ENCODE measurements around the gene GNPTAB. TPM values are rescaled to one million over a fixed set of nuclear protein-coding genes. Genes with fewer than 3 reads are reported as not detected.
A peak's percentile ranks its signal among the peaks of the same experiment; 100 is the strongest.
"Not testable (repeated sequence)": the region's sequence is repeated elsewhere in the genome, so short reads cannot be mapped to it uniquely, and the experiment has no call there.

Gene GNPTAB
- total RNA-seq, 1 experiment from 2014 or later = 19.0 TPM

DNA sequence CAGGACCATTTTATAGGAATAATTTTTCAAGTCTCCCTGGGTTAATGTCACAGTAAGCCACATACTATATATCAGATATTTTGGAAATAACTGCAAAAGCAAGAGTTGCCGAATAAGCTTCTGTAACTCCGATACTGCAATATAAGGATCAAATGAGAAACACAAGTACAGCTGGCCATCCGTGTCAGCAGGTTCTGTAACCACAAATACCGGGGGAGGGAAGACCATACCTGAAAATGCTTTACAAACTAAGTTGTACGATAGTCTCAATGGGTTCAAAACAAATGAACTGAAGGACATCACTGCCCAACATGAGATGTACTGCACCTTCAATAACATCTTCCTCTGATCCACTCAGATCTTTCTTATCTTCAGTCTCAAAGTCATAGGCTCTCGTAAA lies 93.3 kb downstream of the GNPTAB start:
- no peak for DNase-seq (ENCODE audit: low spot score)

DNA sequence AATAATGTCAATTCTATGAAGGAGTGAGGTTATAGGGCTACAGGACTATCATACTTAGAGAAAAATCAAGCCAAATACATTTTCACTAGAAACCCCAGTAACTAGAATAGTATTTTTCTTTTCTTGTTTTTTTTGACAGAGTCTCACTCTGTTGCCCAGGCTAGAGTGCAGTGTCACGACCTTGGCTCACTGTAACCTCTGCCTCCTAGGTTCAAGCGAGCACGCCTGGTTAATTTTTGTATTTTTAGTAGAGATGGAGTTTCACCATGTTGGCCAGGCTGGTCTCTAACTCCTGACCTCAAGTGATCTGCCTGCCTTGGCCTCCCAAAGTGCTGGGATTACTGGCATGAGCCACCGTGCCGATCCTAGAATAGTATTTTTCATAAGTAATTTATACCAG lies 96.3 kb downstream of the GNPTAB start:
- DNase-seq (ENCODE audit: low spot score) = not testable (repeated sequence)

DNA sequence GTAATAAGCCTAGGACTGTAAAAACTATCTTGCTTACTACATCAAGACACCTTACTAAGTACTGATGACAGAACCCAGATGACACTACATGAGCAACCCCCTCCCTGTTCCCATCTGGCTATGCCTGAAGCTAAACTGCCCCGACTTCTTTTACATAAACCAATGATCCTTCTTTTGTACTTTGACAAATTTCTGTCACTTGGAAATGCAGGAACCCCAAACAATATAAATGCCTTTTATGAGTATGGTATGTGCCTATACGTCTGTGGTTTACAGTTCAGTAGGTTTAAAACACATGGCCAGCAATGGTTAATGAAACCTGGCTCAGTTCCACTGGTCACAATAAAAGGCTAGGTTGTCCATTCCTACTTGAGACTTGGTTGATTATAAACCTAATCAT lies 97.6 kb downstream of the GNPTAB start:
- DNase-seq (ENCODE audit: low spot score) = no peak

DNA sequence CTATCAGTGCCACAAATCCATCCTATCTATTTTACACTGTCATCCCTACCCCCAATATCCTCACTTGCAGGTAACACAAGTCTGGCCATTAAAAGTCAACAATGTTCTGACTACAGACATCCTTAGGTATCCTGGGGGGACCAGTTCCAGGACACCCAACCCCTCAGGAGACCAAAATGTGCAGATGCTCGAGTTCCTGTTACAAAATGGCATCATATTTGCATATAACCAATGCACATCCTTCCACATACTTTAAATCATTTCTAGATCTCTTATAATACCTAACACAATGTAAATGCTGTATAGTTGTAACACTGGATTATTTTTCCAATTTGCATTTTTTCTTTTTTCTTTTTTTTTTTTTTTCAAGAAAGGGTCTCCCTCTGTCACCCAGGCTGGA lies 98.4 kb downstream of the GNPTAB start:
- no peak for DNase-seq (ENCODE audit: low spot score)

DNA sequence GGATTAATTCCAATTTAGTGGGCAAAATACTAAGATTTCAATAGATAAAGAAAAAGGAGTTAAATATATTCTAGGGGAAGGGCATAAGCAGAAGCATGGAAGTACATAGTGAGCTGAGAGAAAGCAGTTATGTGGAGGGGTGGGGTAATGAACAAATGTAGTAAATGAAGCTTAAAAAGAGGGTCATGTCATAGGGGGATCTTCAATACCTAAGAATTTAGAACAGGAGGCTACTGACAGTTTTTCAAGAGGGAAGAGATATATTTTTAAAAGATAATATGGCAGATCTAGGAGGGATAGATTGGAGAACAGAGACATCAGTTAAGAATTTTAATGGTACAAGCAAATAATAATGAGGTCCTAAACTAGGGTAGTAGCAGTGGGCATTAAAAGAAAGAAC lies 100.9 kb downstream of the GNPTAB start:
- no peak for DNase-seq (ENCODE audit: low spot score)

DNA sequence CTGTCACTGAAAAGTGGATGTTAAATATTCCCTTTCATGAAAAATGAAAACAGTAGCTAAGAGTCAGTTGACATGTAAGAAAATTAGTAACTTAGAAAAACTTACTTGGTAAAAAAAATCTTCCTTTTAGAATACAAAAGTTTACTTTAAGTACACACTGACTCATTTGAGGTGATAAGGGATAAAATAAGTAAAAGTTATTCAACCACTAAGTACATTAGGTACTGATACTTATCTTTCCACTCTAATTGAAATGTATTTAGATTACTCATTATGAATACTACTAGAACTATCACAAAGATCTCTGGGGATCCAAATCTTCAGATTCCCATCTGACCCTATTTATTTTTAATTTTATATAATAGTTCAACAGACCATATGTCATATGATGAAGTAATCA lies 103.7 kb downstream of the GNPTAB start:
- DNase-seq (ENCODE audit: low spot score) = no peak

DNA sequence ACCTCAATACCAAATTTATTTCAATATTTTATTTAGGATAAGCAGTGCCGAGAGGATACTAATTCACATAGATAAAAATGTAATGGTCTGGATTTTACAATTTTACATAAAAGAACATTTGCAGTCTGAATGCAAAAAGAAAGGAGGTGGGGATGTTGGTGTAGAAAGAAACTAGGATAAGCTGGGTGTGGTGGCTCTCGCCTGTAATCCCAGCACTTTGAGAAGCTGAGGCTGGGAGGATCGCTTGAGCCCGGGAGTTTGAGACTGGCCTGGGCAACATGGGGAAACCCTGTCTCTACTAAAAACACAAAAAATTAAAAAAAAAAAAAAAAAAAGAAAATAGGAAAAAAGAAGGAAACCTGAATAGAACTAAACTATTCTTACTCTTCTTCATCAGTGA lies 108.4 kb downstream of the GNPTAB start:
- DNase-seq (ENCODE audit: low spot score) = no peak

DNA sequence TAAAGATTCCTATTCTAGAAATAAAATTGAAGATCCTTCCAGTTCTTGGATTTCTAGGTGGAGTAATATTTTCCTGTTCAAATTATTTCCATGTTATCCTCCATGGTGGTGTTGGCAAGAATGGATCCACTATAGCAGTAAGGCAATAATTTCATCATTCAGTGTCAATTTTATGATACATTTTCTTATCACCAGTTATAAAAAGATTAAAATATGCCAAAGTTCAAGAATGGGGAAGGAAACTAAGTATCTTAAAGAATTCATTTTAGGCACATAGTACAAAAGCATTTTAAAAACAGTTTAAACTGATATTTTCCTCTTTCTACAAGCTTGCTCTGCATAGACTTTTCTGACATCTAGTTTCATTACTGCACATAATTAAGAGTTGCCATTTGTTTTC lies 110.6 kb downstream of the GNPTAB start:
- no peak for DNase-seq (ENCODE audit: low spot score)

DNA sequence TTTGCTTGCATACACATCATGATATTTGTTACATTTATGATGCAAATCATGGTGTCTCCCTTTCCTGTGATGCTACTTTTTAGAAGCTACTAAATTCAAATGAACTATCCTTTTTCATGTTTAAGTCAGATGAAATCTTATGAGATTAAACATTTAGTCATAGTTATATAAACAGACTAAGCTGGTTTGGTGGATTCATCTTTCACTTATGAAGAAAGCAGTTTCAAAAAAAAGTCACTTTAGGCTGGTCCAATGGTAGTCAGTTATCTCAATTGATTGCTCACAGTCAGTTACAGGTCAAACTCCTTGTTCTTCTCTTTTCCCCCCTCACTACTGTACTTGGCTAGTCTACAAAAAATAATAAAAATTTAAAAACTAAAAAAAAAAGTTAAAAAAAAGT lies 111.2 kb downstream of the GNPTAB start:
- no peak for DNase-seq (ENCODE audit: low spot score)

DNA sequence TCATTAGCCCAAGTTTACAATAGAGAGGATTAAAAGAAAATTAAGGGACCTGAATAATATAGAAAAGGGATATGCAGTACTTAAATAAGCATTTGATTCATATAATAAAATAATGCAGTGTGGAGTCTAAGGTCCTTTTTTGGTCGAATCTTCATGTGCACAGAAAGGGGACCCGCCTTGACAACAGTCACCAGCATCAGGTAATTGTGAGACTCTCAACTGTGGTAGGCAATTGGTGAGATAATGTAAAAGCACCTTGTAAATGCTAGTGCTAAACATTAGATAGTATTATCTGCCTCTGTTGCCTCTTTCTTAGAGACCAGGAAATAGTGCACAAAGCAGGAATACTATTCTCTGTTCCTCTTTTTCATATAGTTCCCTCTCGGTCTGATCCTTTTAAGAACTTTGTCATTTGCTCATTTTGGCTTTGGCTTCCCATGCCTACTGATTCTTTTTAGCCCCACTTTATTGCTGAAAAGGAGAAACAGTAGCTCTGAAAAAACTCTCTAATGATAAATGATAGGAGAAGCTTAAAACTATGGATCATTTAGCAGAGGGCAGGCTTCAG lies 115.8 kb downstream of the GNPTAB start:
- no peak for DNase-seq (ENCODE audit: low spot score)

DNA sequence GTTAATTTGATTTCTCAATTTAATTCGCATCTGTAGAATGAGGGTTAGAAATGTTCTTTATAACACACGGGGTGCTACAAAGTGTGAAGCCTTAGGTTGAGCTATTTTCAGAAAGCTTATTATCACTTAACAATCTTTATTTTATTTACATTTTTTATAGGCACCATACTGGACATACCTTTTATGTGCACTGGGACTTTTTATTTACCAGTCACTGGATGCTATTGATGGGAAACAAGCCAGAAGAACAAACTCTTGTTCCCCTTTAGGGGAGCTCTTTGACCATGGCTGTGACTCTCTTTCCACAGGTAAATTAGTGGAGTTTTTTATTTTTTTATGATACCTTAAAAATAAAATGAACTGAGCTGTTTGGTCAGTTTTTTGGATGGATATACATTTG lies 116.8 kb downstream of the GNPTAB start:
- no peak for DNase-seq (ENCODE audit: low spot score)

DNA sequence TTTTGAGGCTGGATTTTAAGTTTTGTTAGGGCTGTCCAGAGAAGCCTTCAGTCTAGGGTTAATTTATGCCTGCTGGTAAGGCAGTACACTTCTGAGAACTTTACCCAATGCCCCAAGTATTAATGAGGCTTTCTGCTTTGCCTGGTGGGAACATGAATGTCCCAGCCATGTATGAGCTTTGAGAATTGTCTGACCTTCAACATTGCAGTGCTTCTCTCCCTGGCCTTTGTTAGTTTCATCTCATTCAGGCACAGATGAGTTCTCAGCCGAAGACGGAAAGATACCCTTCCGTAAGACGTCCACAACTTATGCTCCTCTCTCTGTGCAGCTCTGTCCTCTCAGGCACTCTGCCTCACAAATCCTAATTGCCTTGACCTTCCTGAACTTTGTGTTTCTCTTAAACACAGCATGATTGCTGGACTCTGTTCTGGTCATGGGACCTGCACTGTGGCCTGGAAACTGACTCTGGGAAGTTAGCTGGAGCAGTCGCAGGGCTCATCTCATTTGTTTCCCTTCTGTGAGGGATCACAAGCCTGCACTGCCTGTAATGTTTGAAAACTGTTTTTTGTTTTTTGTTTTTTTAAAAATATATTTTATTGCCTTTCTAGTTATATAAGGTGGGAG lies 117.6 kb downstream of the GNPTAB start:
- no peak for DNase-seq (ENCODE audit: low spot score)

DNA sequence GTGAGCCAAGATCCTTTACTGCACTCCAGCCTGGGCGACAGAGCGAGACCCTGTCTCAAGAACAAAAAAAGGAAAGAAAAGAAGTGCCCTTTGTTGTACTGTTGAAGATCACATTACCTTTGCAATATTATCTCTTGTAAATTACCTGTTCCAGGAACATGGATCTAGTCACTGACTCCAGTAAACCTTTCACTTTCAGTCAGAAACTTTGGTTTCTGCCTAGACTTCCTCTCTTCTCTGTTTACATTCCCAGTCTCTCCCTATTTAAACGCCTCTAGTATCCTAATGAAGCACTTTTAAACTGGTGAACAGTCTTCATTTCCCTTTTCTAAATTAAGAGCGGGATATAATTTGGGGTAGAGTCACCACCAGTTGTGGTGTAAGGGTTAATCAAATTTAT lies 120.5 kb downstream of the GNPTAB start:
- DNase-seq (ENCODE audit: low spot score) = no peak

DNA sequence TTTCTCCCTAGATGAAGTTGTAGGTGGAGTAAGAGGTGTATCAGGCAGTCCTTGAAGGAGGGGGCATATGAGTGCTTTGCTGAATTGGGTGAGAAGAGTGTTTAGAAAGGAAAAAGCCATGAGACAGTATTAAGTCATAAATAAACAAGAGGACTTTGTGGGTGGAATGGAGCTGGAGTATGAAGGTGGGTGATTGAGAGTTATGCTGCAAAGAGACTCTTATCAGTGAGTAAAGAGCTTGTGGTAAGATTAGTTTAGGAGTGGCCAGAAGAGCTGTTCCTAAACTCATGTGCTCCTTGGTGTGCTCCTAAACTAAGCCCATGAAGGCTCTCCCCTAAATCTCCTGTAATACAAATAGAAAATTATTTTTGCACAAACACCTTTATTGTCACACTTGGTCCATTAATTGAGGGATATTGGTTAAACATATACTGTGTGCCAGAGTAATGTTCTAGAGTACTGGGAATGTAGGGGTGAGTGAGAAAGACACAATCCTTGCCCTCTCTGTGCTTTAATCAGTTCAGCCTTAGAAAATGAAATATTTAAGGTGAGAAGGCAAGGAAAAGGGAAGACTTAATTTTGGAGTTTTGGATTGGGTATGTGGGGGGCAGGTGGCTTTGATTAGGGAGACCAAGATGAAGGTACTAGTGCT lies 123.5 kb downstream of the GNPTAB start:
- DNase-seq (ENCODE audit: low spot score) = peak; percentile 18

DNA sequence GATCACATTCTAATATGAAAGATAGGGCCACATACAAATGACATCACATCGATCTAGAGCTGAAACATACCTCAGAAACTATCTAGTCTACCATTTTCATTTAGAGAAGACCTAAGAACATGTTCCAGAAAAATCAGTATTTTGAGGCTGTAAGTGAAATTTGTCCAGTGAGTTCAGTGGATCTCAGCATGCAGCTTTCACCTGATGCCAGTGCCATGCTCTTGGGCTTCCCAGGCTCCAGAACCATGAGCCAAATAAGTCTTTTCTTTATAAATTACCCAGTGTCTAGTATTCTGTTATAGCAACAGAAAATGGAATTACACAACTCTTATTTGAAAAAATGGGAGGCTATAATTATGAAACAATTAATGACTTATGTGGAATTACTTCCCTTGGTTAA lies 124.4 kb downstream of the GNPTAB start:
- DNase-seq (ENCODE audit: low spot score) = no peak

DNA sequence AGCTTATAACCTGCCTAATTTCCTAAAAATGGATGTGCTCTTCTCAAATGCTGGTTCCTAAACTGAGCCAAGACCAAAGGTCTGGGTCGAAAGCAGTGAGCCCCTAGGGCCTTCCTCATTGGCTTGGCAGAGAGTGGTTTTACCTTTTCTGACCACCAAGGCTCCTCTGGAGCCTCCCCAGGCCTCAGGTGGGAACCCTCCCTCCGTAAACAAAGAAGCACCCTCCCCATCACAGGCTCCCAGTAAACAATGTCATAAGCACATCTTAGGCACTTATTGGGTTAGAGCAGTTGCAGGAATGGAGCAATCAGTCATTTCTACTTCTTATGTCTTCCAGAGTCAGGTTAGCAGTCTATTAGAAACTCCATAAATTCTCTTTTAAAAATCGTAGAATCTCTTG lies 127.3 kb downstream of the GNPTAB start:
- DNase-seq (ENCODE audit: low spot score) = no peak

DNA sequence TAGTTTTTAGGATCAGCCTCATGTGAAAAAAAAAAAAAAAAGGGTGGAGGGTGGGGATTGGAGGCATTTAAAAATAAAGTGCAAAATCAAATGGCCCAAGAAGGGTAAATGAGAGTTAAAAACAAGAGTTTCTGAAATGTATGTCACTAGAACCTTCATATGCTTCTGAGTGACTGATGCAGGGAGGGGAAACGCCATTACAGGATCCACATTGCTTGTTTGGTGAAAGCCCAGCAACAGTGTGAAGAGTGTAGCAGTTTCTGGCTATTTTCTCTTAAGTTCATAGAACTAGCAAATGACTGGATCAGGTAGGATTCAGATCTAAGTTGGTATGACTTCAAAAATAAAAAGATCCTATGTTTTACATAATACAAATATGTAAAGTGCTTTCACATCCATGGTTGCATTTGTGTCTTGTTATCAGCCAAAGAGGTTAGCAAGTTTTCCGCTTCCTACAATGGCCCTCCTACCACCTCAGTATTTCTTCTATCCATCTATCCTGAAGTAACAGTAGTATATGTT lies 130.4 kb downstream of the GNPTAB start:
- no peak for DNase-seq (ENCODE audit: low spot score)

DNA sequence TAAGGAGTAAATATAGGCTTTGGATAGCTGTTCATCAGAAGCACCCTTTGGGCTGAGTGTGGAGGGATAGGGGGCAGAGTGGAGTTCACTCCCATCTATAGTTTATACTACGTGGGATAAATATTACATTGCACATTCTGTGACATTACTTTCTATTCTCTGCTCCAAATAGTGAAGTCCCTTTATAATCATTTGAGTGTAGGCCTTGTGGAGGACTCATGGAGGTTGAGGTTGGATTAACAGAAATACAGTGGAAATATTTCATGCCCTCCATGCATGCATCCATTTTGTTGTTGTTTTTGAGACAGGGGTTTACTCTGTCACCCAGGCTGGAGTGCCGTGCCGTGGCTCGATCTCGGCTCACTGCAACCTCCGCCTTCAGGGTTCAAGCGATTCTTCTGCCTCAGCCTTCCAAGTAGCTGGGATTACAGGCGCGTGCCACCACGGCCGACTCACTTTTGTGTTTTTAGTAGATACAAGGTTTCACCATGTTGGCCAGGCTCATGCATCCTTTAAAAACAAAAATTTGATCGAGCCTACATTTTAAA lies 131.9 kb downstream of the GNPTAB start:
- DNase-seq (ENCODE audit: low spot score) = peak; percentile 5

DNA sequence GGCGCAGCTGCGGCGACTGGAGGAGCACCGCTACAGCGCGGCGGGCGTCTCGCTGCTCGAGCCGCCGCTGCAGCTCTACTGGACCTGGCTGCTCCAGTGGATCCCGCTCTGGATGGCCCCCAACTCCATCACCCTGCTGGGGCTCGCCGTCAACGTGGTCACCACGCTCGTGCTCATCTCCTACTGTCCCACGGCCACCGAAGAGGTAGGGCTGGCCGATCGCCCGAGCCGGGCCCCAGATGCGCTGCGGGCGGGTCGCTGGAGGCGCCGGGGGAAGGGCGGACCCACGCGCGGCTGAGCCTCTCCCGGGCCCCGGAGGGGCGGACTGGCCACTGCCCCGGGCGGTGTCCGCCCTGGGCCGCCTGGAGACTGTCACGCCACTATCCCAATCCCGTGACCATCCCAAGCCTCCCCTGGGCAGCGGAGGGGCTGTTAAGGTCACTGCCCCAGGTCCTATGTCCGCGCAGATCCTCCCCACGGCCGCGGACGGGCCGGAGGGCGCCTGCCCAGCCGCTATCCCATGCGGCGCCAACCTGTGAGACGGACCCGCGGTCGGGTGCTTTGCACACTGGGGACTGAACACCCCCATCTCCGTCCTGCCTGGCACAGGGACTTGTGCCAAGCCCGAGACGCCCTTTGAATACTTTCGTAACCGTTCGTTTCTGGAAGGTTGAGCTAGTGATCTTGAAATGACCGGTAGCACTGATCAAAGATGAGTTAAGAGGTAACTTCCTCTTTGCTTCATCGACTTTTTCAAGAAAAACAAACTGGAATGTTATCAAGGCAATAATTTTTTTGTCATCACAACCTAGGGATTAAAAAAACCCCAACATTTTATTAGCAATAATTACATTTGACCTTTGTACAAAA lies 132.6 kb downstream of the GNPTAB start:
- DNase-seq (ENCODE audit: low spot score) = peak; percentile 10

DNA sequence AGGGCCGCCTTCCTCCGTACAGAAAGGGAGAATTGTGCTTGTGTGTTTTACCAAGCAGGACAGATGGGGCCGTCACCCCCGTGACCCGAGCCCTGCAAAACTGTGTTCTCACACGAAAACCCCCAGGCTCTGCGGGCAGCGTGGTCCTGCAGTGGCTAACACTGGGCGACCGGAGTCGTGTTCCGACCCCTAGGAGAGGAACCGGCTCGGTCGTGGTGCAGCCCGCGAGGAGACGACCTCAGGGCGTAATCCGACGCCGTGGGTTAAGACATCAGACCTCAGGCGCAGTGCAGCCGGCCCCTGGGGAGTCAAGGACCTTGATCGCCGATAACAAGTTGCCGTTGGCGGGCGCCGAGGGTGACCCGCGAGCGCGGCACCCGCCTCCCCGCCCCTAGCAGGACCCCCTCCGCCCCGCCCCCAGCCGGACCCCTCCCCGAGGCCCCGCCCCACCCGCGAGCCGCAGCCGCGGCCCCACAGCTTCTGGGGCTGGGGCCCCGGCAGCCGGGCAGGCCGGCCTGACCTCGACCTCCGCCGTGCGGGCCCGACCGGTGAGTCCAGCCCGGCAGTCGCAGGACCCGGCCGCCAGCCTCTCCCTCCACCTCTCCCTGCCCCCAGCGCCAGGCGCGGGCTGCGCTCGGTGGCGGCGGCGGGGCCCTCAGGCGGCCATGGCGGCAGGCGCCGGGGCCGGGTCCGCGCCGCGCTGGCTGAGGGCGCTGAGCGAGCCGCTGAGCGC lies 133.4 kb downstream of the GNPTAB start, which contains the start of gene CHPT1:
TSS of gene CHPT1 (plus strand) at position 444 of the 733 bp plus-strand sequence. CDS start at position 666, 222 bp downstream.
- DNase-seq (ENCODE audit: low spot score) = no peak
